GM03348 (cell line): ENCODE results near the gene TRIM33.
"Not testable (repeated sequence)": the region's sequence is repeated elsewhere in the genome, so short reads cannot be mapped to it uniquely, and the experiment has no call there.

ENCODE experiments used
- DNase-seq: peaks from one replicate; pipeline ENCODE4 v3.0.0; 2012; ENCODE audit warnings: low spot score

The TRIM33 gene

GRCh38 chr1:114418948-114419347, 92.1 kb downstream of the TRIM33 start:
- not testable (repeated sequence) for DNase-seq

- no peak for DNase-seq
Observed at GRCh38 chr1:114397601-114398000, 113.4 kb downstream of the TRIM33 start.

- no peak for DNase-seq
Observed at GRCh38 chr1:114395863-114396262, 115.1 kb downstream of the TRIM33 start.

- DNase-seq = no peak
Observed at GRCh38 chr1:114390960-114391359, 120.0 kb downstream of the TRIM33 start.

- no peak for DNase-seq
Observed at GRCh38 chr1:114390361-114390760, 120.6 kb downstream of the TRIM33 start.

GRCh38 chr1:114388432-114389003, 122.5 kb downstream of the TRIM33 start:
- DNase-seq = no peak

GRCh38 chr1:114387585-114387984, 123.4 kb downstream of the TRIM33 start:
- DNase-seq = not testable (repeated sequence)

GRCh38 chr1:114387010-114387360, 124.0 kb downstream of the TRIM33 start:
- no peak for DNase-seq

- DNase-seq = no peak
Observed at GRCh38 chr1:114386129-114387009, 124.6 kb downstream of the TRIM33 start.

GRCh38 chr1:114384922-114385321, 126.1 kb downstream of the TRIM33 start:
- no peak for DNase-seq

- DNase-seq = no peak
Observed at GRCh38 chr1:114379987-114380386, 131.0 kb downstream of the TRIM33 start.

GRCh38 chr1:114379358-114379757, 131.6 kb downstream of the TRIM33 start:
- DNase-seq = no peak

- DNase-seq = no peak
Observed at GRCh38 chr1:114377356-114377755, 133.6 kb downstream of the TRIM33 start.

GRCh38 chr1:114369930-114370329, 141.1 kb downstream of the TRIM33 start:
- no peak for DNase-seq

- DNase-seq = not testable (repeated sequence)
Observed at GRCh38 chr1:114369266-114369919, 141.6 kb downstream of the TRIM33 start.

GRCh38 chr1:114368560-114369255, 142.3 kb downstream of the TRIM33 start:
- no peak for DNase-seq

- no peak for DNase-seq
Observed at GRCh38 chr1:114367810-114368209, 143.2 kb downstream of the TRIM33 start.

- DNase-seq = not testable (repeated sequence)
Observed at GRCh38 chr1:114363230-114363629, 147.8 kb downstream of the TRIM33 start.

GRCh38 chr1:114359791-114360190, 151.2 kb downstream of the TRIM33 start:
- no peak for DNase-seq

GRCh38 chr1:114355240-114355639, 155.8 kb downstream of the TRIM33 start:
- no peak for DNase-seq

- DNase-seq = peak; percentile 38
Observed at GRCh38 chr1:114353262-114353661, 157.7 kb downstream of the TRIM33 start.

GRCh38 chr1:114352797-114353196, 158.2 kb downstream of the TRIM33 start:
- peak; percentile 37 for DNase-seq
